GM11168 (cell line): Measurements from ENCODE around the gene MPDU1.

Experiments
- in situ Hi-C: fragments of 300-500 bp; cut with MboI; formaldehyde crosslinking; loops from one replicate; pipeline ENCODE4 v1.12.0; 2022; ENCODE audit warnings: low sequenced_read_pairs; ENCODE audit not compliant: unreplicated experiment

MPDU1 gene

DNA sequence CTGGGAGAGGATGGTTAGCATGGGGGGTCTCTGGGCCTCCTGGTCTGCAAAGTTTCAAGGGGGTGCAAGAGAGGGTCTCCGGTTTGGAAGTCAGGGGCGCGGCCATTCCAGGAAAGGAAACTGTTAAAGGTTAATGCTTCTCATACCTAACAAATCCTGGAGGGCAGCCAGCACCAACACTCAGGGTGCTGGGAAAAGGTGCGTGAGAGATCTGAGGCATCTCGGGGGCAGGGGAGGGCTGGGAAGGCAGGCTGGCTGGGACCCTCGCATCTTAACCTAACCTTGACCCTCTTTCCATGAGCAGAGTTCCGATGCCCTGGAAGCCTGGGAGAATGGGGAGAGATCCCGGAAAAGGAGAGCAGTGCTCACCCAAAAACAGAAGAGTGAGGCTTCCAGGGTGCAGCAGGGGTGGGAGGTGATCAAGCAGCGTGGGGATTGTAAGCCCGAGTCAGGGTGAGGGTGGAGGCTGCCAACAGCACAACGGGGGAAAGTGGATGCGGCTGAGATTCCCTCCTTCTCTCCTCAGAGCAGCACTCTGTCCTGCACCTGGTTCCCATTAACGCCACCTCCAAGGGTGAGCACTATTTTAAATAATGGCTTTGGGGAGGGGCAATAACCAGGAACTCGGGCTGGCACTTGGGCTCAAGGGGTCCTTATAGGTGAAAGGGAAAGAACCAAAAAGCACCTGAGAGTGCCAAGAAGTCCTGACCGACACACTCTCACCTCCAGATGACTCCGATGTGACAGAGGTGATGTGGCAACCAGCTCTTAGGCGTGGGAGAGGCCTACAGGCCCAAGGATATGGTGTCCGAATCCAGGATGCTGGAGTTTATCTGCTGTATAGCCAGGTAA lies 24.1 kb upstream of the MPDU1 start:
- in situ Hi-C loops = no loop called here

DNA sequence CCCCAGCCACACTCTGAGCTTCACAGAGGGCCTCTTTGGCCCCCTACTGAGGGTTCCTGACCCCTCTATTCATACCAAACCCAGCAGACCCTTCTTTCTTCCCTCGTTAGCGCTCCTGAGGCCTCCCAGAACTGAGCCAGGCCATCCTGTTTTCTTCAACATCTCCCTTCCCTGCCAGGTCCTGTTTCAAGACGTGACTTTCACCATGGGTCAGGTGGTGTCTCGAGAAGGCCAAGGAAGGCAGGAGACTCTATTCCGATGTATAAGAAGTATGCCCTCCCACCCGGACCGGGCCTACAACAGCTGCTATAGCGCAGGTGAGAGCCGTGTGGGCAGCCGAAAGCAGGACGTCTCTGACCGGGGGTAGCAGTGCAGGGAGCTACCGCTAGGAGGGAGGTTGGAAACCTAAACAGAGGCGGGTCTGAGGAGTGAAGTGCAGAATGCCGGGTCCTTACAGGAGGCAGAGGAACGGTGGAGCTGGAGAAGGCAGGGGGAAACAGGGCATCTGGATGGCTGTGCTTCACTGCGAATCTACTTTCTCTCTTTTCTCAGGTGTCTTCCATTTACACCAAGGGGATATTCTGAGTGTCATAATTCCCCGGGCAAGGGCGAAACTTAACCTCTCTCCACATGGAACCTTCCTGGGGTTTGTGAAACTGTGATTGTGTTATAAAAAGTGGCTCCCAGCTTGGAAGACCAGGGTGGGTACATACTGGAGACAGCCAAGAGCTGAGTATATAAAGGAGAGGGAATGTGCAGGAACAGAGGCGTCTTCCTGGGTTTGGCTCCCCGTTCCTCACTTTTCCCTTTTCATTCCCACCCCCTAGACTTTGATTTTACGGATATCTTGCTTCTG lies 23.3 kb upstream of the MPDU1 start:
- in situ Hi-C loops = no loop called here

DNA sequence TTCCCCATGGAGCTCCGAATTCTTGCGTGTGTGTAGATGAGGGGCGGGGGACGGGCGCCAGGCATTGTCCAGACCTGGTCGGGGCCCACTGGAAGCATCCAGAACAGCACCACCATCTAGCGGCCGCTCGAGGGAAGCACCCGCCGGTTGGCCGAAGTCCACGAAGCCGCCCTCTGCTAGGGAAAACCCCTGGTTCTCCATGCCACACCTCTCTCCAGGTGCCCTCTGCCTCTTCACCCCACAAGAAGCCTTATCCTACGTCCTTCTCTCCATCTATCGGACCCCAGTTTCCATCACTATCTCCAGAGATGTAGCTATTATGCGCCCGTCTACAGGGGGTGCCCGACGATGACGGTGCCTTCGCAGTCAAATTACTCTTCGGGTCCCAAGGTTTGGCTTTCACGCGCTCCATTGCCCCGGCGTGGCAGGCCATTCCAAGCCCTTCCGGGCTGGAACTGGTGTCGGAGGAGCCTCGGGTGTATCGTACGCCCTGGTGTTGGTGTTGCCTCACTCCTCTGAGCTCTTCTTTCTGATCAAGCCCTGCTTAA lies 22.6 kb upstream of the MPDU1 start:
- in situ Hi-C loops = no loop called here

DNA sequence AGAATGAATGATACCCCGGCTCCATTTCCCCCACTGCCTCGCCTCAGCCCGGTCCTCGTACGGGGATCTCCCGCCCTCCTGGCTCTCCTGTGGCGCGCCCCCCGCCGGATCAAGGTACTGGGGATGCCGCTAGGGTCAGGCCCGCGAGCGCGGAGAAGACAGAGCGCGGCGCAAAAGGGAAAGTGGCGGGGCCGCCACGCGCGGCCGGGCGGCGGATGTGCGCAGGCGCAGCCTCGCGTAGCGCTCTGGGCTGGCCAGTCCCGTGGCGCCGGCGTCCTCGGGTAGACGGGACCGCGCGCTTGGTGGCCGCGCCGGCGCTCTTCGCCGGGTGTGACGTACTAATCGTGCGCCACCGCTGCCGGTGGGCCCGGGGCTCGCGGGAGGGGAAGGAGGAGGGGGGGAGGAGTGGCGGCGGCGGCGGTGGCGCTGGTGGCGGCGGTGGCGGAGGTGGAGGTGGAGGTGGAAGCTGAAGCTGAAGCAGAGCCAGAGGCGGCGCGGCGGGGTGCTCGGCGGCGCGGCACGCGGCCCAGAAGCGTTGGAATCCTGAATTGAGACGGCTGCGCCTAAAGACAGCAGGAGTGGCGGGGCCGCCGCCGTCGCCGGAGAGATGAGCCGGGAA lies 22.0 kb upstream of the MPDU1 start, which contains the start of gene SENP3:
TSS of gene SENP3 (plus strand) at position 331 of the 619 bp plus-strand sequence. CDS start 1,158 bp downstream, outside the sequence.
- in situ Hi-C loops = no loop called here

DNA sequence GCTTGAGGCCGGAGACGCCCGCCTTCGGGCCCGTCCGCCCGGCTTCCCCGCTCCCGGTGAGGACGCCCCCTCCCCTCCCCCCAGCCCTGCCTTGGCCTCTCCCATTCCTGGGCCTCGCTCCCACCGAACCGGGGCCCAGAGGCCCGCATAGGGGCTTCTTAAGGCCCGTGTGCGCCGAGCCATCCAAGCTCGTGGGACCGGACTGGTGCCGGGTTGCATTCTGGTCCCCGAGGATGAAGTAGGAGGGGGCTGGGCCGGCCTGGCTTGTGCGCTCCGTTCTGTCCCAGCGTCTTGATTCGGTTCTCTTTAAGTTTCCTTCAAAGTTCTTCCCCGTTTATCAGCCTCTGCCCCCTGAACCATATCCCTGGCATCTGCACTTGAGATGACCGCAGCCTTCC lies 21.4 kb upstream of the MPDU1 start:
- in situ Hi-C loops = no loop called here

DNA sequence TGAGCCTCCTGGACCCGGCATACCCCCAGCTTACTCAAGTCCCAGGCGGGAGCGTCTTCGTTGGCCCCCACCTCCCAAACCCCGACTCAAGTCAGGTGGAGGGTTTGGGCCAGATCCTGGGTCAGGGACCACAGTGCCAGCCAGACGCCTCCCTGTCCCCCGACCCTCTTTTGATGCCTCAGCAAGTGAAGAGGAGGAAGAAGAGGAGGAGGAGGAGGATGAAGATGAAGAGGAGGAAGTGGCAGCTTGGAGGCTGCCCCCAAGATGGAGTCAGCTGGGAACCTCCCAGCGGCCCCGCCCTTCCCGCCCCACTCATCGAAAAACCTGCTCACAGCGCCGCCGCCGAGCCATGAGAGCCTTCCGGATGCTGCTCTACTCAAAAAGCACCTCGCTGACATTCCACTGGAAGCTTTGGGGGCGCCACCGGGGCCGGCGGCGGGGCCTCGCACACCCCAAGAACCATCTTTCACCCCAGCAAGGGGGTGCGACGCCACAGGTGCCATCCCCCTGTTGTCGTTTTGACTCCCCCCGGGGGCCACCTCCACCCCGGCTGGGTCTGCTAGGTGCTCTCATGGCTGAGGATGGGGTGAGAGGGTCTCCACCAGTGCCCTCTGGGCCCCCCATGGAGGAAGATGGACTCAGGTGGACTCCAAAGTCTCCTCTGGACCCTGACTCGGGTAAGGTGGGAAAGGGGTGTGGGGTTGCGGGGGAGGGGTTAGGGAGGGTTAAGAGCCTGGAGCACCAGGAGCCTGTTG lies 20.4 kb upstream of the MPDU1 start:
- in situ Hi-C loops = no loop called here

DNA sequence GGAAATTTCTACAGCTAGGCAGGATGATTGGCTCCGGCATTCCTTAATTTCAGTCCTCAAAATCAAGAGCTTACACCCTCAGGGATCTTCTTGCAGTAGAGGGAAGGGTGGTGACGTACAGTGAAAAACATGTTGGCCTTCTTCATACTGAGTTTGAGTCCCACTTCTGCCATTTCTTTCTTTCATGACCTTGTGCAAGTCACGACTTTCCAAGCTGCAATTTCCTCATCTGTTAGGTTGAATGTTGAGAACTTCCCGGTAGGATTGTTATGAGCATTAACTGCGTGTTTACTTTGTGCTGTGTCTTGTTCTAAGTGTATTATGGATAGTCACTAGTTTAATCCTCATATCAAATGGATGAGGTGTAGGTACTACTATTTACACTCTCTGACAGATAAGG lies 14.1 kb upstream of the MPDU1 start:
- in situ Hi-C loops = no loop called here

DNA sequence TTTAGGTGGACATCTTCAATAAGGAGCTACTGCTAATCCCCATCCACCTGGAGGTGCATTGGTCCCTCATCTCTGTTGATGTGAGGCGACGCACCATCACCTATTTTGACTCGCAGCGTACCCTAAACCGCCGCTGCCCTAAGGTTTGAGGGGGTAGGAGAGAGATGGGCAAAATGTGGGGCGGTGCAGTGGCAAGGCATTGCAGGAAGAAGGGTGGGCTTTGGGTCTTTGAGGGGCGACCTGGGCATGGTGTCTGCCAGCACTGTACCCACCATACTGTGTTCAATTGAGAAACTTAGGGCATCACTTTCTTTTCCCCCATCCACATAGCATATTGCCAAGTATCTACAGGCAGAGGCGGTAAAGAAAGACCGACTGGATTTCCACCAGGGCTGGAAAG lies 13.3 kb upstream of the MPDU1 start:
- in situ Hi-C loops = no loop called here

DNA sequence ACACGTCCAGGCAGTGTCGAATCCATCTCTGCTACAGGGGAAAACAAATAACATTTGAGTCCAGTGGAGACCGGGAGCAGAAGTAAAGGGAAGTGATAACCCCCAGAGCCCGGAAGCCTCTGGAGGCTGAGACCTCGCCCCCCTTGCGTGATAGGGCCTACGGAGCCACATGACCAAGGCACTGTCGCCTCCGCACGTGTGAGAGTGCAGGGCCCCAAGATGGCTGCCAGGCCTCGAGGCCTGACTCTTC lies 11.4 kb upstream of the MPDU1 start:
- in situ Hi-C loops = no loop called here

DNA sequence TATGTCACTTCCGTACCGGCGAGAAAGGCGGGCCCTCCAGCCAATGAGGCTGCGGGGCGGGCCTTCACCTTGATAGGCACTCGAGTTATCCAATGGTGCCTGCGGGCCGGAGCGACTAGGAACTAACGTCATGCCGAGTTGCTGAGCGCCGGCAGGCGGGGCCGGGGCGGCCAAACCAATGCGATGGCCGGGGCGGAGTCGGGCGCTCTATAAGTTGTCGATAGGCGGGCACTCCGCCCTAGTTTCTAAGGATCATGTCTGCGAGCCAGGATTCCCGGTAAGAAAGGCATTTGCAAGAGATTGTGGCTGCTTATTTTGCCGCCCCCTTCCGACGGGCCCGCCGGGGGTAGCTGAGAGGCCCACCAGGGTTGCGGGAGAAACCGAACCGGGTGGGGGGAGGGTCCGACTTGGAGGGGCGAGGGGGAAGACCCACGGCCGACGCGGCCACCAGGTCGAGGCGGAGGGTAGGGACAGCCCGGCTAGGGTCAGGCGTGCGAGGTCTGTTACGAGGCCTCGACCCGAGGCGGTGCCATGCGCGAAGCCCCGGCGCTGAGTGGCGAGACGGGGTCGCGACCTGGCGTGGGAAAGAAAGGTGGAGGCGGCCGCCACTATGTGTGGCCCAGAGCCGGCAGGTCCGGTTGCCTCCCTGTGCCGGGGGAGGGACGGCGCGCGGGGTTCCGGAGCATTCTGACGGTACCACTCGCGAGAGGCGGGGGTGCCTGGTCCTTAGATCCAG lies 10.9 kb upstream of the MPDU1 start:
- in situ Hi-C loops = no loop called here

DNA sequence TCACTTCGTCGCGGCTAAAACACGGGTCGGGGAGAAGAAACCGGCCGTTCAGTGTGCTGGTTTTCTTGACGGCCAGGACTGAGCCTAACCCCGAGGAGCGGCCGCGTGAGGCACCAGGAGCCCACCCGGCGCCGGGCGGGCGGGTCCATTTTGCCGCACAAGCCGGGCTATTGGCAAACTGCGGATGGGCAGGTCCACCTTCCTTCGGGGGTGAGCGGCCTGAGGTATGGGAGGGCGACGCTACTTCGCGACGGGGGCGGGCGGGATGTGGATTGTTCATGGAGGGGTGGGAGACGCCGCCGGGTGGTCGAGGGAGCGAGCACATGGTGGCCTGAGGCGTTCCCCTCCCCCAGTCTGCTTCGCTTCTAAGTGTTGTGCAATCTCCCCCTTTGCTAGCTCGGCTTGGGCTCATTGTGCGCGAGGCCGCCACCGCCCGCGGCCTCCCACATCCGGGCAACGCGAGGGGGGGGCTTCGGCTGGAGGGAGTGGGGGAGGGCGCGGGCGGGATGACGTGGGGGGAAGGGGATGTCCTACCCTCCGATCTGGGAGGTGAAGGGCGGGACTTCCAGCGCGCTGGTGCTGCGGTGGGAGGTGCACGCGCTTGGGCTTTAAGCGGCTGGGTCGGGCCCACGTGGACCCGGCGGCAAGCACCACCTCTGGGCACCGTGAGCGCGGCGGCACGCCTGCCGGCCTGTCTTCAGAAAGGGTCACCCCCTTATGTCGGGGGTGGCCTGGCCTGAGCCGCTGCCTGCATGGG lies 10.2 kb upstream of the MPDU1 start:
- in situ Hi-C loops = no loop called here

DNA sequence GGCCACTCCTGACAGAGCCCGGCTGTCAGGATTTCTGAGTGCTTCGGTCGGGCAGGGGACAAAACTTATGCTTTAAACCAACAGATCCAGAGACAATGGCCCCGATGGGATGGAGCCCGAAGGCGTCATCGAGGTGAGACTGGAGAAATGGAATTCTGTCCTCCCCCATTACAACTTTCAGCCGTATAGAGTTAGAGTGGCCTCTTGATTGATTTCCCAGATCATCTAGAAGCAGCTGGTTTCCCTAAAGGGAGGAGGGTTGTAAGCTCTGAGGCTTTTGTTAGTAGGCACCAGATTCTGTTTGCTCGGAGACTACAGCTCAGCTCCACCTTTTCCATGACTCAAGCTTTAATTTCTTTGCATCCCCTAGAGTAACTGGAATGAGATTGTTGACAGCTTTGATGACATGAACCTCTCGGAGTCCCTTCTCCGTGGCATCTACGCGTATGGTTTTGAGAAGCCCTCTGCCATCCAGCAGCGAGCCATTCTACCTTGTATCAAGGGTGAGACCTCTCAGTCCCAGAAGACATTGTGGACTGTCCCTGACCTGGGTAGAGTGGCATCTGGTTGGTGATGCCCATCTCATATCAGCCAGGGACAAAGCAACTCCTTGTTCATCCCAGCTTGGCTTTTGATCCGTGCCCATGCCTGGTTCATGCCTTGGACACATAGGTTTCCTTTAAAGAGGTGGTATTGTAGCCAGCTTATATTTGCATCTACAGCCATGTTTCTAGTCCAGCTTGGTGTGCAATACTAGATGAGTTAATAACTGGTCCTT lies 9.3 kb upstream of the MPDU1 start:
- in situ Hi-C loops = no loop called here

DNA sequence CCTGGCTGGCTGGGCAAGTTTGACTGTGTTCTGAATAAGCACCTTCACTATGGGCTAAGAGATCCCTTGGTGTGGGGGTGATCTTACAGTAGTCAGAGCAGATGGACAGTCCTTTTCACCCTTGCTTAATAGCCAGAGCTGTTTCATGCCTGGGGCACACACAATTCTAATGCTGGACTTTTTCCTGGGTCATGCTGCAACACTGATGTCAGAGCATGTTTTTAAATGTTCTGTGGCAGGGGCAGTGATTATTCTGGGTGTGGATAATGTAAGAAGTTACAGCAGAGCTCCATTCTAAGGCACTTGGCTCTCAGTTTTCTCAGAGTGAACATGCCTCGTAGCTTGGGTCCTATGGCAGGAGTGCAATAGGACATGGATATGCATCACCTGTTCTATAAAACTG lies 8.2 kb upstream of the MPDU1 start:
- in situ Hi-C loops = no loop called here

DNA sequence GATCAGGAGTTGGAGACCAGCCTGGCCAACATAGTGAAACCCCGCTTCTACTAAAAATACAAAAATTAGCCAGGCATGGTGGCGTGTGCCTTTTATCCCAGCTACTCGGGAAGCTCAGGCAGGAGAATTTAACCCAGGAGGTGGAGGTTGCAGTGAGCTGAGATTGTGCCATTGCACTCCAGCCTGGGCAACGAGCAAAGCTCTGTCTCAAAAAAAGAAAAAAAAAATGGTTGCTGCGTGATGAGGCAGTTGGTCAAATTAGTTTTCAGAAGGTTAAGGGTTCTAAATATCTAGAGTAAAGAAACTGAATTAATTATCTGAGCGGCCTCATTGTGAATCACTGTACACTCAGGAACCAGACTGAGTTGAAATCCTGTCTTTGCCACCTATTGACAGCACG lies 7.7 kb upstream of the MPDU1 start:
- in situ Hi-C loops = no loop called here

DNA sequence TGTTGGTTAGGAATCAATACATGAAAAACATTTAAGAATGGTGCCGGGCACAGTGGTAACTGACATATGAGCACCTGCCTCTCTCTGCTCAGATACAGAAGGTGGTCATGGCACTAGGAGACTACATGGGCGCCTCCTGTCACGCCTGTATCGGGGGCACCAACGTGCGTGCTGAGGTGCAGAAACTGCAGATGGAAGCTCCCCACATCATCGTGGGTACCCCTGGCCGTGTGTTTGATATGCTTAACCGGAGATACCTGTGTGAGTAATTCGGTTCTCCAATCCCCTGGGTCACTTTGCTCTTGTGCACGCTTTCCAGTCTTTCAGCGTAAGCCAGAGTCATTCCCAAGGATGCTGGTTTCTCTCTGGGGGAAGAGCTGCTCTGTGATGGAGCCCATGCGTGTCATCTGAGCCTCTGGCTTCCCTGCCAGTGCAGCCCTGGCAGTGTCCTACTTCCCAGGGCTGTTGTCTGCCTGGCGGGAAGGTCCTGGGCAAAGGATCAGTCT lies 7.2 kb upstream of the MPDU1 start:
- in situ Hi-C loops = no loop called here

DNA sequence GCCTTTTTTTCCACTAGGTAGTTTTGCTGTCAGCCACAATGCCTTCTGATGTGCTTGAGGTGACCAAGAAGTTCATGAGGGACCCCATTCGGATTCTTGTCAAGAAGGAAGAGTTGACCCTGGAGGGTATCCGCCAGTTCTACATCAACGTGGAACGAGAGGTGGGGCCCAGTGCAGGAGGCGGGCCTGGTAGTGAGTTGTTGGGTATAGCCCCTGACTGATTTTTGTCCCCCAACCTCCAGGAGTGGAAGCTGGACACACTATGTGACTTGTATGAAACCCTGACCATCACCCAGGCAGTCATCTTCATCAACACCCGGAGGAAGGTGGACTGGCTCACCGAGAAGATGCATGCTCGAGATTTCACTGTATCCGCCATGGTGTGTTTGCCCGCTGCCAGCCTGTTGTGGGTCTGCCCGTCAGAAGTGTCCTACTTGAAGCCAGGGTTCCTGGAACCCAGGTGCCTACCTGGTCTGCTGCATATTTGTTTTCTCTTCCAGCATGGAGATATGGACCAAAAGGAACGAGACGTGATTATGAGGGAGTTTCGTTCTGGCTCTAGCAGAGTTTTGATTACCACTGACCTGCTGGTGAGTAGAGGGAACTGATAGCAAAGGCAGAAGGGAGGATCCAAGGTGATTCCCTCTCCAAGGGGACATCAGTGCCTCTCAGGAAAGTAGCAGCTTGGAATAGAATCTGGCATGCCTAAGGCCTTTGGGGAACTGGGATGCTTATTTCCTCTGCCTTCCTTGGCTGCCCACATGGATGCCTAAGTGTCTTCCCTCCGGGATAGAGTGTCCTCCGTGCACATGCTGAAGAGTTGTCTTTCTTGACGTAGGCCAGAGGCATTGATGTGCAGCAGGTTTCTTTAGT lies 6.1 kb upstream of the MPDU1 start:
- in situ Hi-C loops = no loop called here
